ENCODE measurements around the gene TFAP2C.
A peak's percentile ranks its signal among the peaks of the same experiment; 100 is the strongest.

DNA sequence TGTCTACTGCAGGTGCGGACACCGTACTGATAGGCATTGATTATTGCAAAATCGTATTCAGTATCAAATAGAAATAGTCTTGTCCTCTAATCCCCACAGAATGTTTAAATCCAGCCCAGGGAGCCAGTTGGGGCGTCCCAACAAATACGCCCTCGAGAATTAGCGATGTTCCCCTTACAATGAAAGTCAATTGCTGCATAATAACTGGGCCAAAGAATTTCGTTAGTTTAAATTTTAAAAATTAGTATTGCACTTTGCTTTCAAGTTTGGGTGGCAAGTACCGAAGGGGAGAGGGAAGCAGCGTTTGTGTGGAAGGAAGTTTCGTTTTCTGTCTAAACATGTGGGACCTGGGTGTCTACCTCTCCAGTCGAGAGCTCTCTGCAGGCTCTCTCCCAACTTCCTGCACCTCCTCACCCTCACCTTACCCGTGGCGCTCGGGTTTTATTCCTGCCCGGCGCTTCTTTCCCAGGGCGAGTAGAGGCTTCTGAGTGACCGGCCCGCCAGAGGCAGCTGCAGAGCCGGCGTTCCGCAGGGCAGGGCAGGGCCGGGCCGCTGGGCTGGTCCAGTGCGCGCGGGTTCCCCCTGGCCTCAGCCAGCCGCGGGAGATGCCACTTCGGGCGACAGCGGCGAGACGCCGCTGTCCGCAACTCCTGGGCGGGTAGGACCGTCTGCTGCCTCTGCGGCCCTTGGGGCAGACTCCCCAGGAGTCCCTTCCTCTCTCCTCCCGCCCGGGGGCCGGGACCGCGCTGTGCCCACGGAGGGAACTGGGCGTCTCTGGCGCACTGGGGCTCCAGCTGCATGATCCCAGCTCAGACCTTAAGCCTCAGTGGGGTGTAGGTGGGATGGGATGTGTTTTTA, 862 bp upstream of the TFAP2C start:
- TF ChIP-seq, protein P1, sequence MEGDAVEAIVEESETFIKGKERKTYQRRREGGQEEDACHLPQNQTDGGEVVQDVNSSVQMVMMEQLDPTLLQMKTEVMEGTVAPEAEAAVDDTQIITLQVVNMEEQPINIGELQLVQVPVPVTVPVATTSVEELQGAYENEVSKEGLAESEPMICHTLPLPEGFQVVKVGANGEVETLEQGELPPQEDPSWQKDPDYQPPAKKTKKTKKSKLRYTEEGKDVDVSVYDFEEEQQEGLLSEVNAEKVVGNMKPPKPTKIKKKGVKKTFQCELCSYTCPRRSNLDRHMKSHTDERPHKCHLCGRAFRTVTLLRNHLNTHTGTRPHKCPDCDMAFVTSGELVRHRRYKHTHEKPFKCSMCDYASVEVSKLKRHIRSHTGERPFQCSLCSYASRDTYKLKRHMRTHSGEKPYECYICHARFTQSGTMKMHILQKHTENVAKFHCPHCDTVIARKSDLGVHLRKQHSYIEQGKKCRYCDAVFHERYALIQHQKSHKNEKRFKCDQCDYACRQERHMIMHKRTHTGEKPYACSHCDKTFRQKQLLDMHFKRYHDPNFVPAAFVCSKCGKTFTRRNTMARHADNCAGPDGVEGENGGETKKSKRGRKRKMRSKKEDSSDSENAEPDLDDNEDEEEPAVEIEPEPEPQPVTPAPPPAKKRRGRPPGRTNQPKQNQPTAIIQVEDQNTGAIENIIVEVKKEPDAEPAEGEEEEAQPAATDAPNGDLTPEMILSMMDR (conservative IDR thresholded peaks at IDR 0.05; ENCODE audit: low read depth in 2 of 2), result no peak
- no peak for TF ChIP-seq POLR2AphosphoS5 (IDR thresholded peaks at IDR 0.05; ENCODE audit: low read depth)
- no peak for TF ChIP-seq CREB1 (CRISPR knock-in tag; IDR thresholded peaks at IDR 0.05; ENCODE audit: low read depth)
- TF ChIP-seq EZH2phosphoT487 (IDR thresholded peaks at IDR 0.05; ENCODE audit: unreplicated experiment), result no peak
- peak; percentile 37 for TF ChIP-seq EZH2 (IDR thresholded peaks at IDR 0.05; ENCODE audit: low read depth, unreplicated experiment)
- TF ChIP-seq, protein P2, sequence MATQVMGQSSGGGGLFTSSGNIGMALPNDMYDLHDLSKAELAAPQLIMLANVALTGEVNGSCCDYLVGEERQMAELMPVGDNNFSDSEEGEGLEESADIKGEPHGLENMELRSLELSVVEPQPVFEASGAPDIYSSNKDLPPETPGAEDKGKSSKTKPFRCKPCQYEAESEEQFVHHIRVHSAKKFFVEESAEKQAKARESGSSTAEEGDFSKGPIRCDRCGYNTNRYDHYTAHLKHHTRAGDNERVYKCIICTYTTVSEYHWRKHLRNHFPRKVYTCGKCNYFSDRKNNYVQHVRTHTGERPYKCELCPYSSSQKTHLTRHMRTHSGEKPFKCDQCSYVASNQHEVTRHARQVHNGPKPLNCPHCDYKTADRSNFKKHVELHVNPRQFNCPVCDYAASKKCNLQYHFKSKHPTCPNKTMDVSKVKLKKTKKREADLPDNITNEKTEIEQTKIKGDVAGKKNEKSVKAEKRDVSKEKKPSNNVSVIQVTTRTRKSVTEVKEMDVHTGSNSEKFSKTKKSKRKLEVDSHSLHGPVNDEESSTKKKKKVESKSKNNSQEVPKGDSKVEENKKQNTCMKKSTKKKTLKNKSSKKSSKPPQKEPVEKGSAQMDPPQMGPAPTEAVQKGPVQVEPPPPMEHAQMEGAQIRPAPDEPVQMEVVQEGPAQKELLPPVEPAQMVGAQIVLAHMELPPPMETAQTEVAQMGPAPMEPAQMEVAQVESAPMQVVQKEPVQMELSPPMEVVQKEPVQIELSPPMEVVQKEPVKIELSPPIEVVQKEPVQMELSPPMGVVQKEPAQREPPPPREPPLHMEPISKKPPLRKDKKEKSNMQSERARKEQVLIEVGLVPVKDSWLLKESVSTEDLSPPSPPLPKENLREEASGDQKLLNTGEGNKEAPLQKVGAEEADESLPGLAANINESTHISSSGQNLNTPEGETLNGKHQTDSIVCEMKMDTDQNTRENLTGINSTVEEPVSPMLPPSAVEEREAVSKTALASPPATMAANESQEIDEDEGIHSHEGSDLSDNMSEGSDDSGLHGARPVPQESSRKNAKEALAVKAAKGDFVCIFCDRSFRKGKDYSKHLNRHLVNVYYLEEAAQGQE (IDR thresholded peaks at IDR 0.05; ENCODE audit: unreplicated experiment), result no peak
- TF ChIP-seq, protein P3, sequence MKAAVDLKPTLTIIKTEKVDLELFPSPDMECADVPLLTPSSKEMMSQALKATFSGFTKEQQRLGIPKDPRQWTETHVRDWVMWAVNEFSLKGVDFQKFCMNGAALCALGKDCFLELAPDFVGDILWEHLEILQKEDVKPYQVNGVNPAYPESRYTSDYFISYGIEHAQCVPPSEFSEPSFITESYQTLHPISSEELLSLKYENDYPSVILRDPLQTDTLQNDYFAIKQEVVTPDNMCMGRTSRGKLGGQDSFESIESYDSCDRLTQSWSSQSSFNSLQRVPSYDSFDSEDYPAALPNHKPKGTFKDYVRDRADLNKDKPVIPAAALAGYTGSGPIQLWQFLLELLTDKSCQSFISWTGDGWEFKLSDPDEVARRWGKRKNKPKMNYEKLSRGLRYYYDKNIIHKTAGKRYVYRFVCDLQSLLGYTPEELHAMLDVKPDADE (IDR thresholded peaks at IDR 0.05), result no peak
- TF ChIP-seq NANOG (IDR thresholded peaks at IDR 0.05; ENCODE audit: borderline replicate concordance), result no peak
